ENCODE results near the gene NR0B2. TPM values are rescaled to one million over a fixed set of nuclear protein-coding genes. Genes with fewer than 3 reads are reported as not detected.
"Not testable (repeated sequence)": the region's sequence is repeated elsewhere in the genome, so short reads cannot be mapped to it uniquely, and the experiment has no call there.

NR0B2 gene
- total RNA-seq, 2 donors from 2014 or later: 19.8 to 34.8 TPM

GRCh38 chr1:26951216-26951615 lies 37.4 kb upstream of the NR0B2 start:
- Histone ChIP-seq H3K27ac (no peak overlapping the region), H3K36me3 (replicated peaks in 1 of 2; ENCODE audit: insufficient read depth in 1 of 2, low read depth in 2 of 2) (no peaks in the 10 kb centered on the region), H3K9me3 (no peaks in the 10 kb centered on the region), H3K27me3 (no peaks in the 10 kb centered on the region), H3K4me3 (no peak overlapping the region), H3K4me1 (peaks cover 5% of the 10 kb centered on the region)
- intact Hi-C loops (cut with DNase I): no loop called here
- no peak for DNase-seq
- no peak for ATAC-seq
- no peak for TF ChIP-seq POLR2A (IDR thresholded peaks at IDR 0.05)
- TF ChIP-seq, protein P1, sequence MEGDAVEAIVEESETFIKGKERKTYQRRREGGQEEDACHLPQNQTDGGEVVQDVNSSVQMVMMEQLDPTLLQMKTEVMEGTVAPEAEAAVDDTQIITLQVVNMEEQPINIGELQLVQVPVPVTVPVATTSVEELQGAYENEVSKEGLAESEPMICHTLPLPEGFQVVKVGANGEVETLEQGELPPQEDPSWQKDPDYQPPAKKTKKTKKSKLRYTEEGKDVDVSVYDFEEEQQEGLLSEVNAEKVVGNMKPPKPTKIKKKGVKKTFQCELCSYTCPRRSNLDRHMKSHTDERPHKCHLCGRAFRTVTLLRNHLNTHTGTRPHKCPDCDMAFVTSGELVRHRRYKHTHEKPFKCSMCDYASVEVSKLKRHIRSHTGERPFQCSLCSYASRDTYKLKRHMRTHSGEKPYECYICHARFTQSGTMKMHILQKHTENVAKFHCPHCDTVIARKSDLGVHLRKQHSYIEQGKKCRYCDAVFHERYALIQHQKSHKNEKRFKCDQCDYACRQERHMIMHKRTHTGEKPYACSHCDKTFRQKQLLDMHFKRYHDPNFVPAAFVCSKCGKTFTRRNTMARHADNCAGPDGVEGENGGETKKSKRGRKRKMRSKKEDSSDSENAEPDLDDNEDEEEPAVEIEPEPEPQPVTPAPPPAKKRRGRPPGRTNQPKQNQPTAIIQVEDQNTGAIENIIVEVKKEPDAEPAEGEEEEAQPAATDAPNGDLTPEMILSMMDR (IDR thresholded peaks at IDR 0.05): no peak
- WGBS, 2 donors: 95 to 100% methylated on average over 3 to 14 of the region's 14 CpGs

DNA sequence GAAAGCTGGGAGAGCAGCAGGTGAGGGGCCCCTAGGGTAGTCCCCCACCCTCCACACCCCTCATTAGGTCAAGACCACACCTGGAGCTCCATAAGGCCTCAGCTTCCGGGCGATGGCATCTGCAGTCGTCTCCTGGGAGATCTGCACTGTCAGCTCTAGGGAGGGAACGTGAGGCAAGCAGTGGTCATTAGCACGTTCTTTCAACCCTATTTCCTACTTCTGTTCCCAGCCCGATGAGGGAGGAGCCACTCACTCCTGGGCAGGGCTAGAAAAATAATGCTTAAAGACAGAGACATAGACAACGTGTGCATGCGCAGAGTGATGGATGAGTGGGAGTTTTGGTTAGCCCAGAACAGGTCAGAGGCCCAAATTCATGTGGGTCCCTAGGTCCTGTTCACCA lies 36.8 kb upstream of the NR0B2 start:
- Histone ChIP-seq H3K4me1 (peaks cover 11% of the 10 kb centered on the region), H3K36me3 (replicated peaks in 1 of 2; ENCODE audit: insufficient read depth in 1 of 2, low read depth in 2 of 2) (no peaks in the 10 kb centered on the region), H3K27me3 (no peaks in the 10 kb centered on the region), H3K4me3 (no peak overlapping the region), H3K9me3 (no peaks in the 10 kb centered on the region), H3K27ac (no peak overlapping the region)
- intact Hi-C loops (cut with DNase I): no loop called here
- ATAC-seq (no peak), DNase-seq (peak in 2 of 4 donors; percentile 18 to 34)
- WGBS, 2 donors: 72 to 74% methylated on average over 6 to 8 of the region's 8 CpGs
- TF ChIP-seq, protein P1 (IDR thresholded peaks at IDR 0.05): no peak
- TF ChIP-seq POLR2A (IDR thresholded peaks at IDR 0.05): no peak

DNA sequence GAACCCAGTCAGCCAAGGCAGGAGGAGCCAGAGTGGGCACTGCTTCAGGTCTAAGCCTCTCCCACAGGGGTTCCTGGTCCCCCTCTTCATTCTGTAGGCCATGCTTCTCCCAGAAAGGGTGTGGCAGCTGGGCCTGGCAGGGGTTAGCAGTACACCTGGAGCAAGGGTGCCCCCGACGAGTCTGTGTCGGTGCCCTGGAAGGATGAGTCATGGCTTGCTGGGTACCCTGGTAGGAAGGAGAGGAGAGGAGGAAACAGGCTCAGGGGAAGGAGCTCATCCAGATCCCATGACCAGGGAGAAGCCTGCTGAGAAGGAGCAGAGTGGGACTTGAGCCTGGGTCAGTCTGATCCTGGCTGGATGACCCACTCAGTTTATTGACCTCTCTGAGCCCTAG lies 36.1 kb upstream of the NR0B2 start:
- Histone ChIP-seq H3K27ac (peak overlapping the region in 2 of 4 donors; percentile 7), H3K36me3 (replicated peaks in 1 of 2; ENCODE audit: insufficient read depth in 1 of 2, low read depth in 2 of 2) (no peaks in the 10 kb centered on the region), H3K4me3 (no peak overlapping the region), H3K9me3 (no peaks in the 10 kb centered on the region), H3K27me3 (no peaks in the 10 kb centered on the region), H3K4me1 (peaks cover 18% of the 10 kb centered on the region)
- intact Hi-C loops (cut with DNase I): no loop called here
- TF ChIP-seq POLR2A (IDR thresholded peaks at IDR 0.05): no peak
- TF ChIP-seq, protein P1 (IDR thresholded peaks at IDR 0.05): no peak
- no peak for ATAC-seq
- no peak for DNase-seq
- WGBS, 2 donors: 72 to 88% methylated on average over 3 of the region's 3 CpGs

- no peak for ATAC-seq
- intact Hi-C loops (cut with DNase I): no loop called here
- H3K36me3 ChIP-seq (replicated peaks in 1 of 2; ENCODE audit: insufficient read depth in 1 of 2, low read depth in 2 of 2): no peaks in the 10 kb centered on the region
- no peak for DNase-seq
- no peak for TF ChIP-seq POLR2A (IDR thresholded peaks at IDR 0.05)
- TF ChIP-seq, protein P1 (IDR thresholded peaks at IDR 0.05): no peak
- WGBS, 2 donors: 75 to 94% methylated on average over 1 of the region's 1 CpG
- peak overlapping the region in 1 of 4 donors; percentile 7 for H3K27ac ChIP-seq
- no peaks in the 10 kb centered on the region for H3K27me3 ChIP-seq
- H3K9me3 ChIP-seq: no peaks in the 10 kb centered on the region
- H3K4me3 ChIP-seq: no peak overlapping the region
- peaks cover 18% of the 10 kb centered on the region for H3K4me1 ChIP-seq
These were observed 35.6 kb upstream of the NR0B2 start for GRCh38 chr1:26949266-26949925.

DNA sequence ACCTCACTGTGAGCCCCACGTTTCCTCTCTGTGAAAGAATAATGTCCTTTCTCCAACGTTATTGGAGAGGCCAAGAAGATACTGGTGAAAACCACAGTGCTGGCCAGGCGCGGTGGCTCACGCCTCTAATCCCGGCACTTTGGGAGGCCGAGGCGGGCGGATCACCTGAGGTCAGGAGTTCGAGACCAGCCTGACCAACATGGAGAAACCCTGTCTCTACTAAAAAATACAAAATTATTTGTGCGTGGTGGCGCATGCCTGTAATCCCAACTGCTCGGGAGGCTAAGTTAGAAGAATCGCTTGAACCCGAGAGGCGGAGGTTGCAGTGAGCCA lies 34.9 kb upstream of the NR0B2 start:
- Histone ChIP-seq H3K4me1 (peaks cover 18% of the 10 kb centered on the region), H3K27ac (peak overlapping the region in 1 of 4 donors; percentile 1)
- DNase-seq; H3K36me3 ChIP-seq (replicated peaks in 1 of 2; ENCODE audit: insufficient read depth in 1 of 2, low read depth in 2 of 2); intact Hi-C loops (cut with DNase I); H3K4me3 ChIP-seq; H3K9me3 ChIP-seq; ATAC-seq; H3K27me3 ChIP-seq: not testable (repeated sequence)
- 77 to 88% methylated on average over 5 to 15 of the region's 16 CpGs for WGBS, 2 donors
